ENCODE results near the gene SENP1. TPM values are rescaled to one million over a fixed set of nuclear protein-coding genes. Genes with fewer than 3 reads are reported as not detected.
A peak's percentile ranks its signal among the peaks of the same experiment; 100 is the strongest.

The SENP1 gene
- total RNA-seq, 4 donors from 2014 or later = 11.0 to 37.1 (median 16.9) TPM

DNA sequence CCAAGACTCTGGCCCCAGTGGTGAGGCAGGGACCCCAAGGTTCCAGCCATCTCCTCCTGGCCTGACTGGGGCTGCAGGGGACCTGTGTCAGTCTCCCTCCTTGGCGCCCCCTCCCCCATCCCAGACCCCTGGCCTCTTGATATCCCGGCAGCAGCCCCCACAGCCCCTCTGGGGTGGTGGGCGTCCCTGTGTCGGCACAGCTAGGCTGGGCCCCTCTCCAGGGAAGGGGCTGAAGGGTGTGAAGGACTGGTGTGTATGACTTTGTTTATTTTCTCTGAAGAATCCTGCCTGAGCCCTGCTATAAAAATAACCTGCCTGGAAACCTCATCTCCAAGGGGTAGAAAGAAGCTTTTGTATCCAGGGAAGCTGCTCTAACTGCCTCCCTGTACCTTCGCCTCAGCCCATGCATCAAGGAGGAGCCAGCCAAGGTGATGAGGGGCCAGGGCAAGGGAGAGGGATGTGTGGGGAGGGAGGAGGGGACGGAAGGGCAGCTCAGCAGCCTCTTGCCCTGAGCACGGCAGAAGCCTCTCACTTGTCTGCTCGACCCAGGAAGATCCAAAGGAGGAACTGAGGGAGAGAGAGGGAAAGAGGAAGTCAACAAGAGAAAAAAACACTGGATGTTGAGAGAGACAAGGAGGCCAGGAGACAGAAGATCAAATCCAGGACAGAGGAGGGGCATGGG is 76.2 kb downstream of the SENP1 start:
- H3K27ac ChIP-seq = no peak overlapping the region
- peaks cover 0 to 4% (median 0%) of the 10 kb centered on the region in 4 donors for H3K4me1 ChIP-seq
- H3K27me3 ChIP-seq = no peaks in the 10 kb centered on the region
- no peak for DNase-seq
- H3K9me3 ChIP-seq = no peaks in the 10 kb centered on the region
- no peaks in the 10 kb centered on the region for H3K36me3 ChIP-seq
- TF ChIP-seq, protein P1, sequence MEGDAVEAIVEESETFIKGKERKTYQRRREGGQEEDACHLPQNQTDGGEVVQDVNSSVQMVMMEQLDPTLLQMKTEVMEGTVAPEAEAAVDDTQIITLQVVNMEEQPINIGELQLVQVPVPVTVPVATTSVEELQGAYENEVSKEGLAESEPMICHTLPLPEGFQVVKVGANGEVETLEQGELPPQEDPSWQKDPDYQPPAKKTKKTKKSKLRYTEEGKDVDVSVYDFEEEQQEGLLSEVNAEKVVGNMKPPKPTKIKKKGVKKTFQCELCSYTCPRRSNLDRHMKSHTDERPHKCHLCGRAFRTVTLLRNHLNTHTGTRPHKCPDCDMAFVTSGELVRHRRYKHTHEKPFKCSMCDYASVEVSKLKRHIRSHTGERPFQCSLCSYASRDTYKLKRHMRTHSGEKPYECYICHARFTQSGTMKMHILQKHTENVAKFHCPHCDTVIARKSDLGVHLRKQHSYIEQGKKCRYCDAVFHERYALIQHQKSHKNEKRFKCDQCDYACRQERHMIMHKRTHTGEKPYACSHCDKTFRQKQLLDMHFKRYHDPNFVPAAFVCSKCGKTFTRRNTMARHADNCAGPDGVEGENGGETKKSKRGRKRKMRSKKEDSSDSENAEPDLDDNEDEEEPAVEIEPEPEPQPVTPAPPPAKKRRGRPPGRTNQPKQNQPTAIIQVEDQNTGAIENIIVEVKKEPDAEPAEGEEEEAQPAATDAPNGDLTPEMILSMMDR (IDR thresholded peaks at IDR 0.05) = no peak
- TF ChIP-seq POLR2A (IDR thresholded peaks at IDR 0.05) = no peak
- no peak overlapping the region for H3K4me3 ChIP-seq

- Histone ChIP-seq H3K27ac (no peak overlapping the region), H3K27me3 (no peaks in the 10 kb centered on the region), H3K36me3 (no peaks in the 10 kb centered on the region), H3K9me3 (no peaks in the 10 kb centered on the region), H3K4me1 (peaks cover 0 to 4% (median 0%) of the 10 kb centered on the region in 4 donors), H3K4me3 (no peak overlapping the region)
- no peak for DNase-seq
- TF ChIP-seq, protein P1 (IDR thresholded peaks at IDR 0.05) = no peak
- no peak for TF ChIP-seq POLR2A (IDR thresholded peaks at IDR 0.05)
Observed at GRCh38 chr12:48028541-48029431, 77.1 kb downstream of the SENP1 start.

DNA sequence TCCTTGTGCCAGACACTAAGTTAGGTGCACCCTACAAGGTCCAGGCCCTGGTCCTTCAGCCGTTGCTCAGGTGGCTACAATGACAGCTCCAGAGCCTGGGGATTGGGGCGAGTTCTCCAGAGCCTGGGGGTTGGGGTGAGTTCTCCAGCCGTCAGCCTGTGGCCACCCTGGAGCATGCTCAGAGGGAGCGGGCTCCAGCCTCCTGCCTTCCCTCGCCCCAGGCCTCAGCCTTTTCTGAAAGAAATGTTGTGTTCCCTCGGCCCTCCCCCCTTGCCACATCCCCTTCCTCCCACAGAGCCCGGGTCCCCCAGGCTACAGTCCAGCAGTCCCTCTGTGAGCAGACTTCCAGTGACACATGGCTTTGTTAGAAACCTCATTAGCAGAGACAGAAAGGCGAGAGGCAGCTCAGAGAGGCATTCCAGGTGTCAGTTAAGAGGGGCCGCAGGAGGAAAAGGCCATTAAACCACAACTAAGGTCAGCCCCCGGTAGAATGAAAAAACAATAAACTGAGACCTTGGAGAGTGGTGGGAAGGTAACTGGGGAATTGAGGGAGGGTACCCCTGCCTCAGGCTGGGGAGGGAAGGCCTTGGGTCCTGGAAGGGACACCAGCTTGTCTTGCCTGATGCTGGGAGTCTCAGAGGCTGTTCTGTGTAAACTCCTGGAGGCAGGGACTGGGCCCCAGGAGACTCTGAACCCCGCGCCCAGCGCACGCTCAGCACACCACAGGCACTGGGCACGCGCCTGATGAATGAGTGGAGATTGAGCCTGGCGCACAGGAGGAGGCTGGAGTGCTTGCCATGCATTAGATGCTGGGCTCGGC is 78.5 kb downstream of the SENP1 start:
- H3K27ac ChIP-seq = no peak overlapping the region
- H3K4me1 ChIP-seq = peaks cover 0 to 4% (median 0%) of the 10 kb centered on the region in 4 donors
- H3K9me3 ChIP-seq = no peaks in the 10 kb centered on the region
- no peaks in the 10 kb centered on the region for H3K36me3 ChIP-seq
- no peak overlapping the region for H3K4me3 ChIP-seq
- H3K27me3 ChIP-seq = no peaks in the 10 kb centered on the region
- DNase-seq = peak in 2 of 3 donors; percentile 70 to 78
- TF ChIP-seq, protein P1 (IDR thresholded peaks at IDR 0.05) = no peak
- TF ChIP-seq POLR2A (IDR thresholded peaks at IDR 0.05) = no peak

DNA sequence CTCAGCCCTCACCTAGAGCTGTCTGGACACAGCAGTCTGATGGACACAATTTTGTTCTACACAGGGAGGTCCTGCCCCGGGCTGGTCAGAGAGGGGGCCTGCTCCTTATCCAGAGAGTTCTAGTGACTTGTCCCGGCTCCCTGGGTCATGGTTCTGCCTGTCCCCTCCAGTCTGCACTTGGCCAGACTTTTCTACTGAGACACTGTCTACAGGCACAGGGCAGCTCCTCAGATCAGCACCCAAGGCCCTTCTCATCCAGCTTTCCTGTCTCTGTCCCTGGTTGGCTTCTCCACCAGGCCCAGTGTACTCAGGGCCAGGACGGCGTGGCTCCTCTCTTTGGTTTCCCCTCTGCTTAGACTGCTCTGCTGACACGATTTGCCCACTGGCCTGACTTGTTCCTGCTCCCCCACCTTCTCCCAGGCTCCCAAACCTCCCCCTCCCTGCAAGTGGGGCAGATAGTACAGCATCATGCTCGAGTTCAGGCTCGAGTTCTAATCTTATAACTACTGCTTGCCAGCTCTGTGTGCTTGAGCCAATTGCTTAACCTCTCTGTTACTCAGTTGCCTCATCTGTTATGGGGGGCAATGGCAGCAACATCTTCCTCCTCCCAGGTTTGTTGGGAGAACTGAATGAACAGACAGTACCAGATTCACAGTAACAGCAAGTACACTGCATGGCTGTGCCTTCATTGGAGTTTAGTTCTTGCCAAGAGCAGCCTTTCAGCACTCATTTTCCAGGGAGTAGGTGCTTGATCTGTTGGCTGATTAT is 79.6 kb downstream of the SENP1 start:
- H3K36me3 ChIP-seq = no peaks in the 10 kb centered on the region
- no peak for DNase-seq
- no peaks in the 10 kb centered on the region for H3K9me3 ChIP-seq
- TF ChIP-seq POLR2A (IDR thresholded peaks at IDR 0.05) = no peak
- H3K4me1 ChIP-seq = peaks cover 0 to 9% (median 0%) of the 10 kb centered on the region in 4 donors
- H3K4me3 ChIP-seq = no peak overlapping the region
- no peak overlapping the region for H3K27ac ChIP-seq
- no peaks in the 10 kb centered on the region for H3K27me3 ChIP-seq

- H3K9me3 ChIP-seq = no peaks in the 10 kb centered on the region
- no peaks in the 10 kb centered on the region for H3K27me3 ChIP-seq
- TF ChIP-seq POLR2A (IDR thresholded peaks at IDR 0.05) = no peak
- TF ChIP-seq, protein P1 (IDR thresholded peaks at IDR 0.05) = no peak
- H3K4me1 ChIP-seq = peaks cover 0 to 8% (median 0%) of the 10 kb centered on the region in 4 donors
- no peaks in the 10 kb centered on the region for H3K36me3 ChIP-seq
- DNase-seq = no peak
- no peak overlapping the region for H3K4me3 ChIP-seq
- H3K27ac ChIP-seq = no peak overlapping the region
Observed at GRCh38 chr12:48025281-48025680, 80.6 kb downstream of the SENP1 start.

Measured in Peyer's patch (tissue), 4 donors.